ENCODE data around the gene ACD.

ACD gene

GRCh38 chr16:67645397-67646121 is 14.5 kb downstream of the ACD start:
- DNase-seq, result no peak

- no peak for DNase-seq
Observed at GRCh38 chr16:67644038-67644437, 16.0 kb downstream of the ACD start.

GRCh38 chr16:67641779-67642708 is 18.0 kb downstream of the ACD start:
- no peak for DNase-seq

GRCh38 chr16:67637625-67638024 is 22.4 kb downstream of the ACD start:
- DNase-seq, result no peak

GRCh38 chr16:67636713-67637112 is 23.3 kb downstream of the ACD start:
- DNase-seq, result no peak

- DNase-seq, result no peak
Observed at GRCh38 chr16:67632415-67633172, 27.5 kb downstream of the ACD start.

- DNase-seq, result no peak
Observed at GRCh38 chr16:67628216-67628615, 31.8 kb downstream of the ACD start.

- DNase-seq, result no peak
Observed at GRCh38 chr16:67613808-67614207, 46.3 kb downstream of the ACD start.

- no peak for DNase-seq
Observed at GRCh38 chr16:67608364-67608763, 51.7 kb downstream of the ACD start.

Measured in NCI-H226 (cell line).